ENCODE measurements around the gene UST.
"Not testable (repeated sequence)": the region's sequence is repeated elsewhere in the genome, so short reads cannot be mapped to it uniquely, and the experiment has no call there.

Gene UST

GRCh38 chr6:148874698-148875293, 128.0 kb downstream of the UST start:
- peak; percentile 16 for DNase-seq

DNA sequence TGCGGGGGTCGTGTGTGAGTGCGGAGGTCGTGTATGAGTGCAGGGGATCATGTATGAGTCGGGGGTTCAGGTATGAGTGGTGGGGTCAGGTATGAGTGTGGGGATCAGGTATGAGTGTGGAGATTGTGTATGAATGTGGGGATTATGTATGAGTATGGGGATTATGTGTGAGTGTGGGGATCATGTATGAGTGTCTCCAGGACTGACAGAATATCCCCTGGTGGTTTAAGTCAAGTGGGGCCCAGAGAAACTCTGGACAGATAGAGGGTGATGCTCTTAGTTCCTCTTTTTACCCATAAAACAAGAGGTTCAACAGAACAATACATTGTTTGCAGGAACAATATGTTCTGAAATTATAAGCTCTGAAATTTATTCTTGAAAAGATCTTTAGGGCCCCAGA, 131.9 kb downstream of the UST start:
- DNase-seq = no peak

GRCh38 chr6:148880742-148881141, 133.9 kb downstream of the UST start:
- DNase-seq = not testable (repeated sequence)

GRCh38 chr6:148881593-148882311, 134.9 kb downstream of the UST start:
- no peak for DNase-seq

- DNase-seq = no peak
Measured at GRCh38 chr6:148883270-148883669, 136.4 kb downstream of the UST start.

GRCh38 chr6:148884461-148884860, 137.6 kb downstream of the UST start:
- DNase-seq = no peak

- peak; percentile 31 for DNase-seq
Measured at GRCh38 chr6:148885136-148885865, 138.5 kb downstream of the UST start.

GRCh38 chr6:148885925-148886845, 139.4 kb downstream of the UST start:
- DNase-seq = no peak

DNA sequence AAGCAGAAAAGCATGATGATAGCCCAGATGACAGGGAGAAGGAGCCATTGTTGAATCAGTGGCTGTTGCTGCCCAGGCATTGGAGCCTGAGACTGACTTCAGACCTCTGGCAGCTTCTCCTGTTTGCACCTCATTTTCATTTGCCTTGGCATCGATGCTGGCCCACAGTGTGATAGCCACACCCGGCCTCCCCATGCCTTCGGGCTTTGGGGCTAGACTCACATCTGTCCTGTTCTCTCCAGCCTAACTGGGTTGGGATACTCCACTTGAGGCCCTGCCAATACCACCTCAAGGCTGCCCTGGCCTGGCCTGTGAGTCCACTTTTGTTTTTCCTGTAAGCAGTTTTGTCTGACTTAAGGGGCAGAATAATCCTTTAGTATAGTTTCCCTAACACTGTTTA, 140.4 kb downstream of the UST start:
- DNase-seq = no peak

DNA sequence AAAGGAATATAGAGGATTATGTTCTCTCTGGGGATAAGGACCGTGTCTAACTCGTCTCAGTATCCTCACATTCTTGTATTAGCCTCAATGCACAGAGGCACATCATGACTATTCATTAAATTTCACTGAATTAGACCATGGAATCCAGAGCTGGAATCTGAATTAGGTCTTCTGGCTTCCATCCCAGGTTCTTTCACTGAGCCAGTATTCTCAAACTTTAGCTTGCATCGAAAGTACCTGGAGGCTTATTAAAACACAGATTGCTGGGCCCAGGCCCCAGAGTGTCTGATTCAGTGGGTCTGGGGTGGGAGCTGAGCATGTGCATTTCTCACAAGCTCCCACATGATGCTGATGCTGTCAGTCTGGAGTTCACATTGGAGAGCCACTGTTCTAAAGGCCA, 142.0 kb downstream of the UST start:
- DNase-seq = no peak

DNA sequence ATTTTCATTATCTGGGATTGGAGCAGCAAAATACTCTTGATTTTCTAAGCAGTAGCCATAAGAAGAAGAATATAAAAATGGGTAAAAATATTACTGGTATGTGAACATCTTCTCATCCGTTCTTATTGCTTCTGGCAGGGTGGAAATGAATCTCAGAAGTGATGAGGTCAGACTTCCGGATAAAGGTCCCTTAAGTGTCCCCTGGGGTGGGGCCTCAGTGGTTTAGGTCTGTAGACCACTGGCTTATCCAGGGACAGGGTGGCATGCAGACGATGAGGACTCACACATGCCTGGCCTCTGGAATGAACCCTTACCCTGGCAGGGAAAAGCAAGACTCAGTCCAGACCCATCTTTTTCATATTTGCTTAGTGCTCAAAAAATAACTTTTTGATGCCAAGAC, 143.3 kb downstream of the UST start:
- DNase-seq = no peak

DNA sequence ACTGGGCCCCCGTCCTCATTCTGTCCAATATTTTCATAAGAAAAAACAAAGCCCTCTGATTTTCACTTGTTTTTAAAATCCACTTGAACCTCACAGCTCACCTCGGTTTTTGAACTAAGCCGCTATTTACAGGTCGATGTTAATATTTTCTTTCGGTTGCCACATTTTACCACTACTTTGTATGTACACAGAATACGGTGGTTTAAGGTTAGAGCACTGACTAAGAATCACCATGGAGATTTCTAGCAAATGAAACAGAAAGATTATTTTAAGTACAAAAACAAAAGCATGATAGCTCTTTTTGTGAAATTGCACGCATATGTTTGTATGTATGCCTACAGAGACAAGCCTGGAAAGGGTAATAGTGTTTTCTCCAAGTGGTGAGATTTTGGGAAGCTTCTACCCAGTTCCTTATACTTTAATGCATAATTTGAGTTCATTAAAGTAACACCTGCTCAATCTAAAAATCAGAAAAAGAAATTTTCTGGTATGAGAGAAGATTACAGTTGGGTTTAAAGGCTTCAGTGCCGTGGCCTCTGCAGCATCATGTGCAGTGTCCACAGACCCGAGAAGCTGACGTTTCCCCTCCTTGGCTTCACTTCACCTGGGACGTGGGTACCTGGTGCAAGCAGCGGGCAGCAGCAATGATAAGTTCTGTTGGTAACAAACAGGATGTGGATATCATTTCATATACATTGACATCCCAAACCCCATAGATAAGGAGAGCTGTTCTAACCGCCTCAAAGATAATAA, 144.0 kb downstream of the UST start:
- DNase-seq = no peak

DNA sequence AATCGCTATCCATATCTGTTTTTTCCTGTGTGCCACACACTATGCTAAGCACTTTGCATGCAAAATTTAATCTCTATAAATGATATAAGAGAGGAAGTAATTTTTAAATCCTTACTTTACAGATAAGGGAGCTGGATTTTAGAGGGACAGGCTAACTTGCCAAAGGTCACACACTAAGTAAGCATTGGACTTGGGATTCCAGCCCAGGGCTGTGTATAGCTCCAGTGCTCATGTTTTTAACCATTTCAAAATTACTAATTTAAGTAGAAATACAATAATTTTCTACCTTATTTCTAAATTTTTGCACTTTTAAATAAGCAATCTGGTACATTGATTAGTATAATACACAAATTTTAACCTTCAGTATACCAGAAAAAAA, 144.6 kb downstream of the UST start:
- peak; percentile 21 for DNase-seq

DNA sequence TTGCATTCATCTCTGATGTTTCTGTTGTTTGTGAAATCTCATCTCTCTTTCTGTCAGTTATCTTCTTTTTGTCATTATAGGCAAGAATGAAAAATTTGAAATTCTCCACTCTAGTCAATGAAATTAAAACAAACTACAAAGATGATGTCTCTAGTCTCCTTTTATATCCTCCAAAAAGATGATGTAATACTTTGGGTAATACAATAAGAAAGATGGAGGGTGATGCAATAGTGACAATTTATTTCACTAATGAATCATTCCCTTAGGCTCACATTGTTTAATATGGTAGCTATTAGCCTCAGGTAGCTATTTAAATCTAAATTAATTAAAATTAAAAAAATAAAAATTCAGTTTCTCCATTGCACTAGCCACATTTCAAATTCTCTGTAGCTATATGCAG, 145.4 kb downstream of the UST start:
- peak; percentile 38 for DNase-seq

DNA sequence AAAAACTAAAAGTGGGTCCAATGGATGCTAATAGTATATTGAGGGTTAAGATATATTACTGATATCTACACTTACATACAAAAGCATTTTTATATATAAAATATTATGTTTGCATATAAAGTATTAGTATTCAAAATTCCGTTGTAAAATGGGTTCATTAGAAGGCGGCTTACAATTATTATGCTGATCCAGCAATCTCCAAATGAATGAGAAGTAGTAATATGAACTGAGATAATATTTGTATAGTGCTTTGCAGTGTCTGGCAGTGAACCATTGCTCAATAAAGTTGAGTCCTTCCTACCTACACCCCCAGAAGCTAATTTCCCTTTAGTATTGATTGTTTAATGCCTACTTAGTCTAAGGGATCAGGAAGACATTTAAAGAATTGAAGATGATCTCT, 146.2 kb downstream of the UST start:
- no peak for DNase-seq

DNA sequence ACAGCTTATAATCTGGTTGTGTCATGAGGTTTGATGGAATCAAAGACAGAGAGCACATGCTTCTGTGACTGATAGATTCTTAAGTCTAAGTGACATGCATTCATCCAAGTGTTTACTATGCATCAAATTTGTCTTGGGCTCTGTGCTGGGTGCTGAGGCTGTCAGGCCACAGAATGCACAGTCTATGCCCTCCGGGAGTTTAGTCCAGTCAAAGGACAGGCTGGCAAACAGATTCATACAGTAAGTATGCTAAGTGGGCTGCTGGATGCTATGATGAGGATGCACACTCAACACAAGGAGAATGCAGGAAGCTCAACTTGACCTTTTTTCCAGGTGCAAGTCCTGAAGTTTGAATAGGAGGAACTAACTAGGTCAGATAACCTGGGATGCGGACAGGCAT, 146.7 kb downstream of the UST start:
- DNase-seq = no peak

DNA sequence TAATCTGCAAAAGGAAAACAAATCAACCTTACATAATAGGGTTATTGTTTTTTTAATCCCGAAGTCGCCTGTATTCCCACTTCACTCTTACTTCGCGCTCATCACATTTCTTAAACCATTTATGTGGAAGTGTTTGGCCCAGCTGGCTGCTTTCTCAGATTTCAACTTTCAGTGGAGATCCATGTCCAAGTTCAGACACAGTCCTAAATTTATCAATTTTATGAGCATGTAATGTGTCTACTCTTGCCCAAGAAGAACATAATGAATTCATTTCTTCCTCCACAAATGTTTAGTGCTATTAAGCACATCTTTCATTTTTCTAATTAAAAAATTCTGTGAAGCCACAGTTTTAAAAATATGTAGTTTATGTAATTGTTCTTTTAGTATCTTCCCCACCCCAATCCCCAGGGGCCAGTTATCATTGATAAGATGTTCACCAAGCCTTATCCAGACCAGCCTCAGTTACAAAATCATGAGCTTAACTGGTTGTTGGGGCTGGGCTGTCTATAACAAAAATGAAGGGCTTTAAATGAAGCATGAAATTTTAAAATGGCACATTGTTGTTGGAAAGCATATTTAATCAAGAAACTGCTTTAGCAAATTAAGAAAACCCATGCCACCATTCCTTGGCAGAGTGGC, 151.7 kb downstream of the UST start:
- no peak for DNase-seq

DNA sequence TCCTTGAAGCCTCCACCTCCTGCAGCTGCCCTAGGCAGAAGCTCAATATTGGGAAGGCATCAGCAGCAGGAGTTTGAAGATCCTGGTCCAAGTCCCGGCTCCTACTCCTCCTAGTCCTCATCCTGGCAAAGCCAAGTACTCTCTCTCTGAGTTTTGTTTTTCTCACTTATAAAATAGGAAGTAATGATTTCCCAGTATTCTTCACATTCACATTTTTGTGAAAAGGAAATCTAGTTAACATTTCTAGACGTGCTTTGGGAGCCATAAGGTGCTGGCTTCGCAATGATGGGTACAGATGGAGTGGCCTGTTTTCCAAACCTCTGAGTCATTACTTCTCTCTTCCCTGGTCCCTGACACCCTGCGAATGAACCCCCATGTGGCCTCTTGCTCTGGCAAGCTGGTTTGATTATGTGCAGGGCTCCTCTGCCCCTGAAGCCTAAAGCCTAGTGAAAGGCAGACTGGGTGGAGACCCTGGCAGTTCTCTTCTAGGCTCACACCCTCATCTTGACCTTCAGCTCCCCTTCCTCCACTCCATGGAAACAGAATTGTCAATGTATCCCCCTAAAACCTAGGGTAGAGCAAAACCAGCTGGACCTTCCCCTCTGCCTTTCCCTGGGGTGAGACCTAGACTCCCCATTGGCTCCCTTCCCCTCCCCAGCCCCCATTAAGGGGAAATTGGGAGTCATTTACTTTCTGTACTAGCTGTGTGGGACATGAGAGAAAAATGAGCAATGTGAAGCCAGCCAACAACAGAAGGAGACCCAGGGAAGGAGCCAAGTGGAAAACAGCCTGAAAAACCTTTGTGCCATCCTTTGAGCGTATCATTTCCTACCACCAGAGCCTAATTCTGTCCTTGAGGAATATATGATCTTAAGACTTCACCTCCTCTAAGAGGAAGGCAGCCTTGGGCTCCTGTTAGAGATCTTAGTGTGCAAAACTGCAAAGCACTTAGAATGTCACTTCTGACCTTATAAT, 158.4 kb downstream of the UST start:
- no peak for DNase-seq

DNA sequence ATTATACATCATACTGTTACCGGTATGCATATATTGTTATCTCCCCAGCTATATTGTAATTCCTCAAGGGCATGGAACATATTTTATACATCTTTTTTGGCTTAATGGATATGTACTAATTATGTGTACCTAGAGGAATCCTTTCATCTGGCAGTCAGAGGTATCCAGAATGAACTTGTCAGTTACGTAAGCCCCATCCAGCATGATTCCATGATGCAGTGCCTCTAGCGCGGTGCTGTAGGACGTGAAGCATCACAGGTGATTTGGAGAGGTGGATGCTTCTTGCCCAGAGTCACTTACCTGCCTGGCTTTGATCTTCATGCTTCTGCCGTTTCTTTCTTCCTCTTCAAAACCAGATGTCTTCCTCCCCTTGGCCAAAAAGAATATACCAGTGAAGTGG, 159.1 kb downstream of the UST start:
- no peak for DNase-seq

GRCh38 chr6:148906386-148906785, 159.6 kb downstream of the UST start:
- no peak for DNase-seq

- no peak for DNase-seq
Measured at GRCh38 chr6:148907573-148907972, 160.7 kb downstream of the UST start.
